GM13976 (cell line): Measurements from ENCODE around the gene CAMK2D.

Experiments used
- DNase-seq: peaks from one replicate; pipeline ENCODE4 v3.0.0; 2012; ENCODE audit warnings: low spot score
- in situ Hi-C: fragments of 300-500 bp; cut with MboI; formaldehyde crosslinking; loops from one replicate; pipeline ENCODE4 v1.12.0; 2022; ENCODE audit warnings: low sequenced_read_pairs, mixed read lengths, inconsistent platforms; ENCODE audit not compliant: unreplicated experiment
- TF ChIP-seq, protein P1 (sequence below): IDR thresholded peaks from 2 replicates; pipeline ENCODE4 v1.5.1; 2012; ENCODE audit warnings: borderline replicate concordance, mild to moderate bottlenecking; ENCODE audit not compliant: insufficient read depth; ENCODE audit errors: extremely low read depth, missing control alignments, control extremely low read depth

CAMK2D gene

DNA sequence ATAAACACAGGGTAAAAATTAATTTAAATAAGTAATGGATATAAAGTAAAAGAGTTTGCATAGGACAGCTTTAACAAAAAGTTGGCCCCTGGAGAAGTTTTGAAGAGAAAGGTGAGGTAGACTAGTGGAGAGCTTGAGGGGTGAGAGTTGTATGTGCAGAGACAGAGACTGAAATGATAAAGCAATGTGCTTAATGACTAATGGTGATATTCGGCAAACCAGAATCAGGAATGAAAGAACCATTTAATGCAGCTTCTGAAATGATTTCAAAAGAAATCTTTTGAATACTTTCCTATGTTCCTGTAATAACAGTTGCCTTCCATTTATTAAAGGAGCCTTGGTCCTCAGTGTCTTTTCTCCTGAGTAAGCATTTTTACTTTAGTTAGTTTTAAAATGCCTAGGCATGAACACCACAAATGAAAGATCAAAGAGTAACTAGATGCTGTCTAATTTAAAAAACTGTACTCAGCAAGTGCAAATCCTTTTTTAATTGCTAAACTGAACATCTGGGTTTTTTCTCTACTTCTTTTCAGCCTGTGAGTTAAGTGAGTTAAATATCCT is 28.5 kb downstream of the CAMK2D start:
- DNase-seq, result no peak
- TF ChIP-seq, protein P1, sequence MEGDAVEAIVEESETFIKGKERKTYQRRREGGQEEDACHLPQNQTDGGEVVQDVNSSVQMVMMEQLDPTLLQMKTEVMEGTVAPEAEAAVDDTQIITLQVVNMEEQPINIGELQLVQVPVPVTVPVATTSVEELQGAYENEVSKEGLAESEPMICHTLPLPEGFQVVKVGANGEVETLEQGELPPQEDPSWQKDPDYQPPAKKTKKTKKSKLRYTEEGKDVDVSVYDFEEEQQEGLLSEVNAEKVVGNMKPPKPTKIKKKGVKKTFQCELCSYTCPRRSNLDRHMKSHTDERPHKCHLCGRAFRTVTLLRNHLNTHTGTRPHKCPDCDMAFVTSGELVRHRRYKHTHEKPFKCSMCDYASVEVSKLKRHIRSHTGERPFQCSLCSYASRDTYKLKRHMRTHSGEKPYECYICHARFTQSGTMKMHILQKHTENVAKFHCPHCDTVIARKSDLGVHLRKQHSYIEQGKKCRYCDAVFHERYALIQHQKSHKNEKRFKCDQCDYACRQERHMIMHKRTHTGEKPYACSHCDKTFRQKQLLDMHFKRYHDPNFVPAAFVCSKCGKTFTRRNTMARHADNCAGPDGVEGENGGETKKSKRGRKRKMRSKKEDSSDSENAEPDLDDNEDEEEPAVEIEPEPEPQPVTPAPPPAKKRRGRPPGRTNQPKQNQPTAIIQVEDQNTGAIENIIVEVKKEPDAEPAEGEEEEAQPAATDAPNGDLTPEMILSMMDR, result no peak
- in situ Hi-C loops, result no loop called here

DNA sequence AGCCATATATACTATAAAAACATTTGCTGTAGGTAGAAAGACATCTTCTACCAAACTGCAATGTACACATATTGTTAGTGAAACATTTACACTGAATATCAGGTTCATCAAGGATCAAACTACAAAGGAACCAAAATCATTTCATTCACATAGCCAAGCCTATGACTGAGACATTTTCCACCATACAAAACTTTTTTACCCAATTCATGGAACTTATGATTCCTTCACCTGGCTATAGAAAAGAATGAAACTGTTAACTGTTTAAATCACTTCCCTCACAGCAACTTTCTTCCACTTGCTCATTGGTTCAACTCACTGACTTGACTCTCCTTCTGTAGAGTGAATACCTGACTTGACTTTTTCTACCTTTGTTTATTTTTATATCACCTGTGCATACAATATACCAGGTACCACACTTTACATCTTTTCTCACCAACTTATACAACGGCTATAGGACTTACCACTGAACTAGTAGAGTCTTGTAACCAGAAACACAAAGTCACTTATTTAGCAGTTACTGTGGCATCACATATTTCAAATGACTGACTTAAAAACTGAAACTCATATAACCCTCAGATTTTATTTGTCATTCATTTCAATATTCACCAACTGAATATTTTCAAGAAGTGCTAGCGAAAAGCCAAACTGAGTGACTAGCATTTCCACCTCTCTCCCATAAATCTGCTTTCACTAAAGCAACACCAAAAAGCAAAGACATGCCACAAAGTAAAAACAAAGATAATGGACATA is 30.9 kb downstream of the CAMK2D start:
- in situ Hi-C loops, result no loop called here
- TF ChIP-seq, protein P1, result no peak
- no peak for DNase-seq

DNA sequence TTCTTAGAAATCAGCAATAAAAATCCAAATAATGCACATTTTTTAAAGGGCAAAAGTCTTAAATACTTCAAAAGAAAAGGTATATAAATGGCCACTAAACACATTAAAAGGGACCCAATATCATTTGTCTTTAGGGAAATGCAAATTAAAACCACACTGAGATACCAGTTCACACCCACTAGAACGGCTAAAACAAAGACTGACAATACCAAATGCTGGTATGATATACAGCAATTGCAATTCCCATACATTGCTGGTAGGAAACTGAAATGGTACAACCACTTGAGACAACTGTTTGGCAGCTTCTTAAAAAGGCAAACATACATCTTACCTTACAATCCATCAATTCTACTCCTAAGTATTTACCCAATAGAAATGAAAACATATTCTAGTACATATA is 33.7 kb downstream of the CAMK2D start:
- in situ Hi-C loops, result no loop called here
- no peak for DNase-seq
- TF ChIP-seq, protein P1, result no peak

DNA sequence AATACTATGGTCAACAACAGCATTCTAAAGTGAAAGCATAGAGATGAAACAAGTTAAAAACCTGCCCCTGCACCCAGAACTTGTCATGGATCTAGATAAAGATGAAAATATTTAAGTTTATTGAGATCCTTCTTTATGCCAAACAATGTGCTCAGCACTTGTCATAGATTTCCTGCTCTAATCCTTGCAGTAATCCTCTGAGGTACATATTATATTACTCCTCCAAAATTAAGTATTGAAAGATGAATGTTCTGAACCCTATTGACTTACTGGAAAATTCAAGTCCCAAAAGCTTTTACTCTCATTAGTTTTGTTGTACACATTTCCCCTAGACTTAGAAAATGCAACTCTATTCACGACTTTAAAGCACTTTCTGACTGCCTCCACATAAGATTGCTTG is 35.6 kb downstream of the CAMK2D start:
- no peak for DNase-seq
- TF ChIP-seq, protein P1, result no peak
- in situ Hi-C loops, result no loop called here

DNA sequence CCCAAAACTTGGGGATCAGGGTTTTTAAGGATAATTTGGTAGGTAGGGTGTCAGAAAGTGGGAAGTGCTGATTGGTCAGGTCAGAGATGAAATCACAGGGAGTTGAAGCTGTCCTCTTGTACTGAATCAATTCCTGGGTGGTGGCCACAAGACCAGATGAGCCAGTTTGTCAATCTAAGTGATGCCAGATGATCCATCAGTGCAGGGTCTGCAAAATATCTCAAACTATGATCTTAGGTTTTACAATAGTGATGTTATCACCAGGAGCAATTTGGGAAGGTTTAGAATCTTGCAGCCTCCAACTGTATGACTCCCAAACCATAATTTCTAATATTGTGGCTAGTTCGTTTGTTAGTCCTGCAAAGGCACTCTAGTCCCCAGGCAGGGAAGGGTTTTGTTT is 43.3 kb downstream of the CAMK2D start:
- in situ Hi-C loops, result no loop called here
- TF ChIP-seq, protein P1, result no peak
- DNase-seq, result no peak

DNA sequence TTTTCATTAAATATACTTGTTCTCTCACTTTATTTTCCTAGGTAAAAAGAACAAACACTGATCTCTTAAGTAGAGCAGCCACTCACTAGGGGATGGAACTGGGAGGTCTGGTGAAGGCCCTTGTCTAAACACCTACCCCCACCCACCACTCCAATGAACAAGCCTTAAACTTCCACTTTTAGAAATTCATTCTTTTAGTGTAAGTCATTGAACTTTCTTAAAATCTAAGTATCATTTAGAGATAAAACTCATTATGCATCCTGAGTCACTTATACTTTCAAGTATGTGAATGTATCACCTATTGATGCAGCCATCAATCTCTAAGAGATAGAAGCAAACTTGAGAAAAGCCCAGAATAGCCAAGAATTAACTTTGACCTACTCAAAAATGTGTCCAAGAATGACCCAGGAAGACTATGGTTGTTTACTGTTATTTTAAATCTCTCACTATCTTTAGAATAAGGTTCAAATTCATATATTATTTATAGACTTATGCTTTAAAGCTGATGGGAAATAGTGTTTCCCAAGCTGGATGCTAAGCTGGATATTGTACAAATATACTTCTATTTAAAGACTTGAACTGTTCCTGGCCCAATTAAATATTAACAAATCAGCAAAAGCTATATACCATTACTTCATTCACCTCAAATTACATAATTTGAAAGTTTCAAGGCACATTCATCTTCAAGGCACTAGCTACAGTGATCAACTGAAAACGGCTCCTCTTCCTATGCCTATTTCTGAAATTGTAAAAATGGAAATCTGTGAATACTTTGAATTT is 49.5 kb downstream of the CAMK2D start:
- in situ Hi-C loops, result no loop called here
- DNase-seq, result no peak
- TF ChIP-seq, protein P1, result no peak
